Esophagus squamous epithelium (tissue), 5 donors: ENCODE data around the gene ACOT11. TPM values are rescaled to one million over a fixed set of nuclear protein-coding genes. Genes with fewer than 3 reads are reported as not detected.

Experiments
- DNase-seq: peaks from one replicate; lab custom pipeline; 2025; lab: John Stamatoyannopoulos, UW
- H3K27ac ChIP-seq, 4 donors: fragments of 200-600 bp; sonication (generic); one replicate each; pipeline ENCODE4 v1.5.1; 2016 to 2019; ENCODE audit warnings: mild to moderate bottlenecking in 1 of 4
- H3K27me3 ChIP-seq, 4 donors: fragments of 200-600 bp; sonication (generic); 1 replicate in 3 of 4; 2 replicates in 1 of 4; pipeline versions ENCODE4 v1.5.1 to v1.6.0; 2017 to 2021; ENCODE audit warnings: antibody characterized with exemption in 1 of 4
- H3K36me3 ChIP-seq, 3 donors: fragments of 200-600 bp; sonication (generic); one replicate each; pipeline ENCODE4 v1.5.1; 2016 to 2019
- H3K4me1 ChIP-seq, 3 donors: fragments of 200-600 bp; sonication (generic); one replicate each; pipeline ENCODE4 v1.5.1; 2017 to 2019
- H3K4me3 ChIP-seq, 4 donors: fragments of 200-600 bp; sonication (generic); 1 replicate in 3 of 4; 2 replicates in 1 of 4; pipeline ENCODE4 v1.5.1; 2016 to 2019; ENCODE audit warnings: mild to moderate bottlenecking in 2 of 4, moderate library complexity in 1 of 4
- H3K9me3 ChIP-seq, 3 donors: fragments of 200-600 bp; sonication (generic); one replicate each; pipeline ENCODE4 v1.5.1; 2016 to 2019
- POLR2A ChIP-seq, 4 donors: fragments of 450-650 bp; IDR thresholded peaks; one replicate each; pipeline ENCODE4 v1.6.1; 2017; ENCODE audit warnings: antibody characterized with exemption in 4 of 4, mild to moderate bottlenecking in 4 of 4, moderate library complexity in 3 of 4
- WGBS, 2 donors: methylation state at CpG; one replicate each; pipeline ENCODE4 v1.1.5; 2018; 5-methylcytosine and 5-hydroxymethylcytosine counted together
- intact Hi-C: fragments of 100-400 bp; cut with DNase I; formaldehyde crosslinking; loops from one replicate; pipeline ENCODE4 v1.15.0; 2022
- total RNA-seq, 4 donors: library from RNA; depleted of rRNA; stranded (reverse); fragments of >200 nt; gene quantifications; one replicate each; pipeline ENCODE4 v1.1.0, GENCODE V29; 2016
- TF ChIP-seq, protein P1 (sequence below), 6 experiments: fragments of 450-650 bp in 4 of 6; fragments of 200-600 bp in 2 of 6; sonication (generic) in 2 of 6; IDR thresholded peaks; one replicate each; pipeline ENCODE4 v1.5.1; 2016 to 2019; ENCODE audit warnings: antibody characterized with exemption in 6 of 6, mild to moderate bottlenecking in 4 of 6, moderate library complexity in 4 of 6
- donor health status: DM: yes; HTN: yes; CAD: no.

Gene ACOT11
- total RNA-seq, 4 donors from 2014 or later, result 10.1 to 33.9 (median 20.3) TPM

DNA sequence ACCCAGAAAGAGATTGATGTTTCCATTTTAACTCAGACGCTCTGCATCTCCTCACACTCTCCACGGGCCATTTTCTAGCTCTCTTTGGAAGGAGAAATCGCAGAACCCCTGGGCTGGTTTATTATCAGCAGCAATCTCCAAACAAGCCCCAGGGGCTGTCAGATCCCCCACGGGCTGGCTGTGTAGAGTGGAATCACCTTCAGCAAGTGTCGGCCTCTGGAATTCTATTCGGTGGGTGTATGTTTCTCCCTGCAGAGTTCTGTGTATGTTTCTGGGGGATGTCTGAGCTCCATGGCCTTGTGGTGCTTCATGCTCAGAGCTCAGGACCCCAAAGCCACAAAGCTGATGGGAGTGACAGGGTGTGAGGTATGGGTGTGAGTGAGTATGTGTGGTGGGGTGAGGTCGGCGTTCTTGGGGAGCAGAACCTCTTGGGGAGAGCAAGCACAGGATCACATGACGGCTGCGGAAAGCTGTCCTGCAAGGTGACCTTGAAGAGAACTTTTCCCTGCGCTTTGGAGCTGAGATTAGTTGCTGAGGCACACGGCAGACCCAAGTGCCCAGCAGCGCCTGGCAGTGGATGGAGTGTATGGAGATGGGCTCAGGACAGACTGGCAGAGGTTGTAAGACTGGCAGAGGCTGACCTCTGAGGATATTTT is 489 bp downstream of the ACOT11 start:
- Histone ChIP-seq H3K27ac (peak overlapping the region in 3 of 4 donors; percentile 73 to 87 (median 76)), H3K27me3 (no peaks in the 10 kb centered on the region), H3K4me3 (peak overlapping the region in 3 of 4 donors; percentile 20 to 51 (median 31)), H3K9me3 (no peaks in the 10 kb centered on the region), H3K4me1 (peaks cover 4 to 29% (median 6%) of the 10 kb centered on the region in 3 donors), H3K36me3 (no peaks in the 10 kb centered on the region)
- 60 to 62% methylated on average over 11 of the region's 13 CpGs for WGBS, 2 donors
- no peak for DNase-seq
- intact Hi-C loops, result no loop called here
- TF ChIP-seq, protein P1, sequence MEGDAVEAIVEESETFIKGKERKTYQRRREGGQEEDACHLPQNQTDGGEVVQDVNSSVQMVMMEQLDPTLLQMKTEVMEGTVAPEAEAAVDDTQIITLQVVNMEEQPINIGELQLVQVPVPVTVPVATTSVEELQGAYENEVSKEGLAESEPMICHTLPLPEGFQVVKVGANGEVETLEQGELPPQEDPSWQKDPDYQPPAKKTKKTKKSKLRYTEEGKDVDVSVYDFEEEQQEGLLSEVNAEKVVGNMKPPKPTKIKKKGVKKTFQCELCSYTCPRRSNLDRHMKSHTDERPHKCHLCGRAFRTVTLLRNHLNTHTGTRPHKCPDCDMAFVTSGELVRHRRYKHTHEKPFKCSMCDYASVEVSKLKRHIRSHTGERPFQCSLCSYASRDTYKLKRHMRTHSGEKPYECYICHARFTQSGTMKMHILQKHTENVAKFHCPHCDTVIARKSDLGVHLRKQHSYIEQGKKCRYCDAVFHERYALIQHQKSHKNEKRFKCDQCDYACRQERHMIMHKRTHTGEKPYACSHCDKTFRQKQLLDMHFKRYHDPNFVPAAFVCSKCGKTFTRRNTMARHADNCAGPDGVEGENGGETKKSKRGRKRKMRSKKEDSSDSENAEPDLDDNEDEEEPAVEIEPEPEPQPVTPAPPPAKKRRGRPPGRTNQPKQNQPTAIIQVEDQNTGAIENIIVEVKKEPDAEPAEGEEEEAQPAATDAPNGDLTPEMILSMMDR (IDR thresholded peaks at IDR 0.05), result no peak
- TF ChIP-seq POLR2A (IDR thresholded peaks at IDR 0.05), result no peak

DNA sequence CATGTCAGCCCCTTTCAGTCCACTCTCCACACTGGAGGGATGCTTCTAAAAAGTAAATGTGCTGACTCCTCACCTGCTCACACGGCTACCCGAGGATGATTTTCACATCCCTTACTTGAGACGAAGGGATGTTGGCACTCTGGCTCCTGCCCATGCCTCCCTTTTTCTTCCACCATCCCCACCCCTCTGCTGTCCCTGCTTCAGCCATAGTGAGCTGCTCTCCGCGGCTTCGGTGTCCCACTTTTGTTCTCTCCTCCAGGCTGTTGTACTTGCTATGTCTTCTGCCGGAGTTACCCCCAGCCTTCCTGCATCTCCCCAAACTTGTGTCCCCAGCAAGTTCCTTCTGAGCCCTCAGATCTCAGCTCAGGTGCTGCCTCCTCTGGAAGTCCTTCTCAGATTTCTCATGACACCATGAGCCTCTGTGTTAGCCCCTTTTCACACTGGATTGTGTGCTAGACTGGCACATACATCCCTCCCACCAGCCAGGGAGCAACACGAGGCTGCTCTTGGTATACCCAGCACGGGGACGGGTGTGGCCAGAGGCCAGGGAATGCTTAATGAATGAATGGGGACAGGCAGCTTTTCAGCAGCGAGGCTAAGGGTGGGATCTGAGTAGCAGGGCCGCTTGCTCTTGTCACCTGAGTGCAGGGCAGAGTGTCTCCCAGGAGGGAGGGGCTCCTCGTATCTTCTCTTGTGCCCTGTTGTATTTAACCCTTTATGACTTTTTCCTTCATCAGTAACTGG is 1.3 kb downstream of the ACOT11 start:
- no peak for DNase-seq
- Histone ChIP-seq H3K9me3 (no peaks in the 10 kb centered on the region), H3K27ac (peak overlapping the region in 3 of 4 donors; percentile 73 to 87 (median 76)), H3K27me3 (no peaks in the 10 kb centered on the region), H3K4me3 (peak overlapping the region in 1 of 4 donors; percentile 51), H3K36me3 (no peaks in the 10 kb centered on the region), H3K4me1 (peaks cover 4 to 29% (median 6%) of the 10 kb centered on the region in 3 donors)
- WGBS, 2 donors, result 64 to 73% methylated on average over 8 to 12 of the region's 13 CpGs
- TF ChIP-seq, protein P1 (IDR thresholded peaks at IDR 0.05), result no peak
- no peak for TF ChIP-seq POLR2A (IDR thresholded peaks at IDR 0.05)
- intact Hi-C loops, result no loop called here

DNA sequence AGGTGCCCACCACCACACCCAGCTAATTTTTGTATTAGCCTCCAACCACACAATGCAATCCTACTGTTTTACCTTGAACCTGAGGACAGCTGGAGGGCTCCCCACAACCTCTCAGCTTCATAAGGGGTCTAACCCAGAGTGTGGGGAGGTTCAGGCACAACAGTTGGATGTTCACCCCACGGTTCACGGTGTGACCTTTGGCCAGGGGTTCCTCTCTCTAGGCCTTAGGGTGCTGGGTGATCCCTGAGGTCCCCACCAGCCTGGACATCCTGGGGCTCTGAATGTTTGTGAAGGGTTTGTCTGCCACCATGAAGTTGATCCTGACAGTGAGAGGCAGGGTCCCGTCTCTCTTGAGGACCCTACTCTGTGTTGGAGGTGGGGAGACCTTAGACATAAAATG is 3.9 kb downstream of the ACOT11 start:
- no CpG with 5 or more reads among the region's 3 CpGs for WGBS, 2 donors
- no peak overlapping the region for H3K27ac ChIP-seq

DNA sequence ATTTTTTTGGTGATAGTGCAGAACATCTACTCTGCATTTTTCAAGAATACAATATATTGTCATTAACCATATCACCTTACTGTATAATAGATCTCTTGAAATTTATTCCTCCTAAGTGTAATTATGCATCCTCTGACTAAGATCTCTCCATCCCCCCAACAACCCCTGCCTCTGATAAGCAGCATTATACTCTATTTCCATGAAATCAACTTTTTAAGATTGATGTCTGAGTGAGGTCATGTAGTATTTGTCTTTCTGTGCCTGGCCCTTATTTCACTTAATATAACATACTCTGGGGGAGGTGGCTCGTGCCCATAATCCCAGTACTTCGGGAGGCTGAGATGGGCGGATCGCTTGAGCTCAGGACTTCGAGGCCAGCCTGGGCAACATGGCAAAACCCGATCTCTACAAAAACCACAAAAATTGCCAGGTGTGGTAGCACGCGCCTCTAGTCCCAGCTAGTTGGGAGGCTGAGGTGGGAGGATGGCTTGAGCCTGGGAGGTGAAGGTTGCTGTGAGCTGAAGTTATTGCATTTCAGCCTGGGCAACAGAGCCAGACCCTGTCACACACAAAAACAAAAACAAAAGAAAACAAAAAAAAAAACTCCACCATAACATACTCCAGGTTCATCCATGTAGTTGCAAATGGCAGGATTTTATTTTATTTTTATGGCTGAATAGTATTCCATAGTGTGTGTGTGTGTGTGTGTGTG is 5.7 kb downstream of the ACOT11 start:
- Histone ChIP-seq H3K9me3 (peaks cover 0 to 7% (median 0%) of the 10 kb centered on the region in 3 donors), H3K27ac (no peak overlapping the region), H3K4me1 (peaks cover 0 to 13% (median 0%) of the 10 kb centered on the region in 3 donors), H3K36me3 (no peaks in the 10 kb centered on the region), H3K4me3 (no peak overlapping the region), H3K27me3 (no peaks in the 10 kb centered on the region)
- no peak for TF ChIP-seq POLR2A (IDR thresholded peaks at IDR 0.05)
- TF ChIP-seq, protein P1 (IDR thresholded peaks at IDR 0.05), result no peak
- WGBS, 2 donors, result 88 to 90% methylated on average over 7 to 8 of the region's 8 CpGs
- DNase-seq, result no peak
- intact Hi-C loops, result no loop called here

More for the DNA sequence above, 3.9 kb downstream of the ACOT11 start:
- TF ChIP-seq POLR2A (IDR thresholded peaks at IDR 0.05), result no peak
- TF ChIP-seq, protein P1 (IDR thresholded peaks at IDR 0.05), result no peak
- Histone ChIP-seq H3K4me1 (peaks cover 4 to 26% (median 6%) of the 10 kb centered on the region in 3 donors), H3K36me3 (no peaks in the 10 kb centered on the region), H3K4me3 (no peak overlapping the region), H3K9me3 (peaks cover 0 to 7% (median 0%) of the 10 kb centered on the region in 3 donors), H3K27me3 (no peaks in the 10 kb centered on the region)
- intact Hi-C loops, result no loop called here
- DNase-seq, result no peak
